Measurements from ENCODE around the gene SPNS1. TPM values are rescaled to one million over a fixed set of nuclear protein-coding genes. Genes with fewer than 3 reads are reported as not detected.

Gene SPNS1
- total and polyA plus RNA-seq, 2 of the 8 experiments (the other 6 are each of a cell fraction or from before 2014, with no cell fraction given): 48.8 to 66.9 TPM

GRCh38 chr16:28987170-28987853 is 12.7 kb downstream of the SPNS1 start (continued):
- no peak for TF ChIP-seq SAP30 (IDR thresholded peaks at IDR 0.05; ENCODE audit: insufficient read depth, insufficient replicate concordance, low read length)
- no peak for TF ChIP-seq POU5F1 (IDR thresholded peaks at IDR 0.05; ENCODE audit: low read depth, low read length)
- no peak for TF ChIP-seq JUND (IDR thresholded peaks at IDR 0.05; ENCODE audit: low read length)
- TF ChIP-seq POLR2AphosphoS5 (IDR thresholded peaks at IDR 0.05; ENCODE audit: low read depth, low read length): no peak
- no peak for TF ChIP-seq PHF8 (conservative IDR thresholded peaks at IDR 0.05; ENCODE audit: low read depth, low read length)
- no peak for TF ChIP-seq TAF7 (optimal IDR thresholded peaks at IDR 0.05; ENCODE audit: borderline replicate concordance, low read depth, low read length)
- no peak for TF ChIP-seq NRF1 (IDR thresholded peaks at IDR 0.05; ENCODE audit: low read depth, low read length)

All from H1 (cell line).